ENCODE results near the gene GAL3ST3.
"Not testable (repeated sequence)": the region's sequence is repeated elsewhere in the genome, so short reads cannot be mapped to it uniquely, and the experiment has no call there.

Gene GAL3ST3

GRCh38 chr11:66012371-66012945, 36.5 kb downstream of the GAL3ST3 start:
- DNase-seq: no peak

- no peak for DNase-seq
Observed at GRCh38 chr11:66011785-66012303, 37.1 kb downstream of the GAL3ST3 start, which contains the start of gene CST6. Gene CST6 (plus strand): TSS chr11:66012008. CDS start chr11:66012045, 37 bp downstream.

- peak; percentile 97 for DNase-seq
Observed at GRCh38 chr11:66011239-66011784, 37.6 kb downstream of the GAL3ST3 start.

GRCh38 chr11:66010036-66010435, 38.9 kb downstream of the GAL3ST3 start:
- DNase-seq: not testable (repeated sequence)

GRCh38 chr11:66008468-66009101, 40.4 kb downstream of the GAL3ST3 start:
- DNase-seq: no peak

GRCh38 chr11:66008095-66008467, 40.9 kb downstream of the GAL3ST3 start:
- no peak for DNase-seq

- no peak for DNase-seq
Observed at GRCh38 chr11:66007201-66007634, 41.7 kb downstream of the GAL3ST3 start.

- peak; percentile 75 for DNase-seq
Observed at GRCh38 chr11:66006891-66007176, 42.1 kb downstream of the GAL3ST3 start.

GRCh38 chr11:66006134-66006890, 42.6 kb downstream of the GAL3ST3 start:
- DNase-seq: no peak

GRCh38 chr11:66004186-66004585, 44.8 kb downstream of the GAL3ST3 start:
- no peak for DNase-seq

GRCh38 chr11:66003291-66003690, 45.7 kb downstream of the GAL3ST3 start:
- no peak for DNase-seq

GRCh38 chr11:66002648-66003225, 46.2 kb downstream of the GAL3ST3 start:
- no peak for DNase-seq

- DNase-seq: peak; percentile 98
Observed at GRCh38 chr11:66001942-66002647, 46.9 kb downstream of the GAL3ST3 start, which contains the start of the genes BANF1 and EIF1AD. Gene BANF1 (plus strand): TSS chr11:66002503. CDS start chr11:66003251, 748 bp downstream. Gene EIF1AD (minus strand): TSS chr11:66002157. CDS start chr11:66000389, 1,768 bp downstream.

- DNase-seq: no peak
Observed at GRCh38 chr11:65997286-65997685, 51.7 kb downstream of the GAL3ST3 start.

GRCh38 chr11:65992056-65992455, 56.9 kb downstream of the GAL3ST3 start:
- DNase-seq: no peak
